Activated CD4-positive, CD25-positive, alpha-beta regulatory T cell treated with anti-CD3 and anti-CD28 coated beads, Interleukin-2, amount 50 U/mL, for 16 hours (primary cell): ENCODE data around the gene FRMPD4.

Experiments
- DNase-seq: peaks from one replicate; pipeline ENCODE4 v3.0.0-alpha.2; 2020; ENCODE audit warnings: low read depth, low spot score

The FRMPD4 gene

DNA sequence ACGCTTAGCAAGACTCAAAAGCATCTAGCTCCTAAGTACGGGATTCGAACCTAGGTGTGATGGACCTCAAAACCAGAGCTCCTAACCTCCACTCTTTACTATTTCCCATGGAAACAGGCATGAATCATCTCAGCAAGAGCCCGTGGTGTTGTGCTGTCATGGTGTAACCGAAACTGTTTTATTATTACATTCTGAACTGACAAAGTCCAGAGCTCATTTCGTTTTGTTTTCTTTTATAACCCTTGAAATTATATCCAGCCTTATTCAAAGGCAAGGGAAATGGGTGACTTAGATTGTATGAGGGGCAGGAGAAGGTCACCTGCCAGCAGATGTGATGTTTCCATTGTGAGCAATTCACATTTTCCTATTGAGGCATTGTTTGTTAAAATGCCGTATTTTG, 301.1 kb downstream of the FRMPD4 start:
- DNase-seq, result no peak

DNA sequence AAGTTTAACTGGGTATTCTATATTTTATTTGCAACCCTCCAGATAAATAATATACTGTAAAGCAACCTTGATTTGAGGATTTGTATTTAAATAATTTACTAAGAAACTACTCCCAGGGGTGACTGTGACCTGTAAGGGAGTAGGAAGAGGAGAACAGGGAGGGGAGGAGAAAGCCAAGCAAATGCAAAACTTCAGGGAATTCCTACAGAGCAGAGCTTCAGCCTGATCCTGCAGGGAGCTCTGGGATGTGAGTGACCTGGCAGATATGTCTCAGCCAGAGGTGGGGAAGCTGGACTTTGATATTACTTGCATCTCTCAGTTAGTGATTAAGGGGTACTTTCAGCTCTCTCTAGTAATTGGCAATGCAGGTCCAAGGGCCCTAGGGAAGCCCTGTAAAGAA, 302.0 kb downstream of the FRMPD4 start:
- DNase-seq, result no peak

DNA sequence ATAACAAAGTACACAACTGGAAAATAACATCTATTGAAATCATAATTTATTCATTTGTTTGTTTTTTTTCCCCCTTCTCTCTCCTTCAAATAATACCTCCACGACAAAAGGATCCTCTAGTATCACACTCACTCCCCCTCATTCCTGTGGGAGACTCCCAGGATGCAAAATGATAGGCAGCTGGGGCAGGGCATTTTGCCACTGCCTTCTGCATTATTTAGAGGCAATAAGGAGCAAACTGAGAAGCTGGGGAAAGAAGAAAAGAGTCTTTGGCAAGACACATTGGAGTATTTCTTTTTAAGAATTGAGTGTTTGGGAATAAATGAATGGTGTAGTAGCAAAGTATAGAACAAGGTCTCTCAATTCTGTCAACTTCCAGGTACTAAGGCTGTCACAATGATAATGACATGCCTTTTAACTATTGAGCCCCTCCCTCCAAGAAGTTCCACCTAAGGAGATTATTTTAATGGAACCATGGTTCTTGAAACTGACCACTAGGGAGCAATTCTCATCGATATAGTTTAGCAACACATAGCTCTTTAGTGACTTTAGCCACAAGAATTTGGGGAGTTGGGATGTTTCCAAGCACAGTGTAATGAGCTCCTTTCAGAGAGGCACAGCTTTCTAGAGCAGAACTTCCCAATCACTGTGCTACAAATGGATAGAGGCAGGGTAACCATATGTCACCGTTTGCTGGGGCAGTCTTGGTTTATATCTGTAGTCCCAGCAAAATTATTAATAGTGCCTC, 303.3 kb downstream of the FRMPD4 start:
- DNase-seq, result no peak

DNA sequence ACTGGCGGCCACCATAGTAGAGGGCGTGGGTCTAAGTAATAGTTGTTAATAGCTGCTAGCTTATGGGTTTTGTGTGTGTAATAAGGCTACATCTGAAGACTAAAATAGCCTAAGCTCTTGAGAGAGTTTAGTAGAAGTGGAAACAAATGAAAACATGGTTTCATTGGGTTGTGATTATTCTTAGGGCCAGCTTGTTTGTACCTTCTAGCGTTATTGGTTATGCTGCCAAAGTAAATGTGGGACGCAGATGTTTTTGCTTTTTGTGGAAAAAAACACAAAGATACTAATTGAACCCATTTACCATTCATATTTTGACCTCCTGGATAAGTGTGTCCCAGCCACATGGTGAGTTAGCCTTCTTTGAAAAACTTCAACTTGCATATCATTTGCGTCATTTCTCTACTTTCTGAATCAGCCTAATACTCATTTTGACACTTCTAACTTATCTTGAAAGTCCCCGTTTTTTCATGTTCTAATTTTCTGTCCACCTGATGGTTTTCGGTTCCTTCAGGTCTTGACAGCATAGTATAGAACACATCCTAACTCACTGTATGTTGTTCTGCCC, 305.3 kb downstream of the FRMPD4 start:
- DNase-seq, result no peak

DNA sequence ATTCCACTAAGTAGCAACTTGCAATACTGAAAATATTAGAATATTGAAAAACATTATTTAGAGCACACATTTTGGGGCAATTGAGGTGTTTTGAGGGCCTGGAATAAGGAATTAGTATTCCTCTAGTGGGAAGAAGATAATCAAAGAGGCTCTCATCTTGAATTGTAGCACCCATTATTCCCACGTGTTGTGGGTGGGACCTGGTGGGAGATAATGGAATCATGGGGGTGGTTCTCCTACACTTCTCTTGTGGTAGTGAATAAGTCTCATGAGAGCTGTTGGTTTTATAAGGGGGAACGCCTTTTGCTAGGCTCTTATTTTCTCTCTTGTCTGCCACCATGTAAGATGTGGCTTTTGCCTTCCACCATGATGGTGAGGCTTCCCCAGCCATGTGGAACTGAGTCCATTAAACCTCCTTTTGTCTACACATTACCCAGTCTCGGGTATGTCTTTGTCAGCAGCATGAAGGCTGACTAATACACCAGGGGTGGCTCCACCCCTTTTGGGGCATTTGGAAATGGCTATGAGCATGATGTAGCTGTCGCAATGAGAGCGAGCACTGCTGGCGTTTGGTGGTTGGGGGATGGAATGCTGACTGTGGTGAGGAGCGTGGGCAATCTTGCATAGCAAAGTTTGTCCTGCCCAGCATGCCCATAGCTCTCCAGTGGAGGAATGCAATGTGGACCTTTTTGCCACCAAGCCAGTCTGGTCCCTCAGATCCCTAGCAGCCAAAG, 308.2 kb downstream of the FRMPD4 start:
- no peak for DNase-seq

DNA sequence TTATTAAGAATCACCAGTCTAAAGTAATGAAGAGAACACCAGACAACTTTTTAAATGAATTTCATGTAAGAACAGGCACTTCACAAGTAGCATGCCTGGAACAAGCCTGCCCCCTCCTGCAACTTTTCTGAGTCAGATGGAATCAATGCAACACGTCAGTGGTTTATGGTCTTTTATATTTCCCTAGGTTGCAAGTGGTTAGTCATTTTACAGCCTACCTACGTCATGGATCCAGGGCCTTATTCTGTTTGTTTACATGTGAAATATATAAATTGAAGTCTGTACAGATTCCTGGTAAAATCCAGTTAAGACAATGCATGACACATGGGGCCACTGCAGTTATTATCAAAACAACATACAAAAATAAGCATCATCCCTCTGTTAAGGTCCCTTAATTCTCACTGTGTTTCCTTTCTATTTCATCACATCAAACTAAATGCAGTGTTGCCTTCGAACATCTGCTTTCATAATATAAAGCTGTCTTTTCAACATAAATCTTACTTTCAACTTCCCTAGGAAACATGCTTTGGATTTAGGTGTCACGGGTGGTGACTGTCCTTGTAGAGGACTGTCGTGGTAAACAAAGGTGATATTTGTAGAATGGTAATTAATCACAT, 309.3 kb downstream of the FRMPD4 start:
- no peak for DNase-seq

DNA sequence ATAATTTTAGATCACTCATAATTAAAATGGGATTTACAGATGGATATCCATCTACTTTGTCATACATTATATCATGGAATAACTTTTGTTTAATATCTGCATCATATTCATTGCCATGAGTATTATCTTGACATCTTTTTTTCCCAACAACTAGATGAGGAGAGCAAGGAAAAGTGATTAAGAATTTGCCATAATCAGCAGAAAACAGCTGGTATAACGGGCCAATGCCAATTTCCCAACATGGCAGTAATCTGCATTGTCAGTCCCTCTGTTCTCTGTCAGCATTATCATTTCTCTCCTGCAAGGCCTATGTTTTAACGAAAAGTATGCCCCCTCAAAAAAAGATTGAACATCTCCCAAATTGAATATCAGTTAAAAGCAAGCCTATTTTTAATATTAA, 314.0 kb downstream of the FRMPD4 start:
- DNase-seq, result no peak

DNA sequence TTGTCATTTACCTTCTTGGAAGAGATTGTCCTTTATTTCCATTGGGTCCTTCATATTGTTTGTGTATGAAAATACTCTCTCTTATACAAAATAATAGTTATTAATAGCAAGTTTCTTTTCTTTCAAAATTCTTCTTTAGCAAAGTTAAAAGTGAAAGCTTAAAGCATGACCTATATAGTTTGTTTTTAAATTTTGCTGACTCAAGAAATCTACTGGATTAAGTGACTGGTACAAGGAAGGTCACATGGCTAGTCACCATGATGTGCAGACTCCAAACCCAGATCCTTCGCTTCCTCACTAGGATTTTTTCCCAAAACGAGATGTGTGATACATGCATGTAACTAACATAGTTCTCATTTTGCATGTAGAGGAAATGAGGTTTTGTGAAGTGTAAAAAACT, 322.7 kb downstream of the FRMPD4 start:
- no peak for DNase-seq

DNA sequence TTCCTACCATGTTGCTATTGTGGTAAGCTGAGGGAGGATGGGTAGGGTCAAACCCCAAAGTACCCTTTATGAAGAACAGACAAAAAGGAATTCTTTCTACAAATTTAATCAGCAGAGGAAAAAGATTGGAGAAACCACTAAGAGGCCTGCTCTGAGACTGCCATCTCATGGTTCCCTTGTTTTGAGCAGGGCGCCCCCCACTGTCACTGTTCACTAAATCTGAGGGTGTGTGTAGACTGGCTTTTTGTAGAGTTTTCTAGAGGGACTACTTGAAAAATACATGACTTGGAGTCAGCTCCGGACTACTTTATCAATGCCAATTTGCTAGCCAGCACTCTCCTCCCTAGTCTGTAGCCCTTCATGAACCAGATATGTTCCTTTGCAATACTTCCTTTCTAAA, 324.8 kb downstream of the FRMPD4 start:
- DNase-seq, result no peak

DNA sequence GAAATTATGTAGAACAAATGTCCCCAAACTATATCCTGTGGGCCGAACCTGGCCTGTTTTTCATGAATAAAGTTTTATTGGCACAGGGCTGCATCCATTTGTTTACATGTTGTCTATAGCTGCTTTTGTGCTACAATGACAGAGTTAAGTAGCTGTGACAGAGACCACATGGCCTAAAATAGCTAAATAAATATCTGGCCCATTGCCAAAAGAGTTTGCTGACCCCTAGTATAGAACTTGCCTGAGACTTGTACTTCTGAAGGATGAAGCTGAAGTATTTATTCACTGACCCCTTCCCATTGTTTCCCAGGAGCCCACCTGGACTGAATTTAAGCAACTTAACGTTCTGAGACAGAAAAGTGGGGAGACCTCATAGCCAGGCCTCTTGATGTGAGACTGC, 325.6 kb downstream of the FRMPD4 start:
- DNase-seq, result no peak

DNA sequence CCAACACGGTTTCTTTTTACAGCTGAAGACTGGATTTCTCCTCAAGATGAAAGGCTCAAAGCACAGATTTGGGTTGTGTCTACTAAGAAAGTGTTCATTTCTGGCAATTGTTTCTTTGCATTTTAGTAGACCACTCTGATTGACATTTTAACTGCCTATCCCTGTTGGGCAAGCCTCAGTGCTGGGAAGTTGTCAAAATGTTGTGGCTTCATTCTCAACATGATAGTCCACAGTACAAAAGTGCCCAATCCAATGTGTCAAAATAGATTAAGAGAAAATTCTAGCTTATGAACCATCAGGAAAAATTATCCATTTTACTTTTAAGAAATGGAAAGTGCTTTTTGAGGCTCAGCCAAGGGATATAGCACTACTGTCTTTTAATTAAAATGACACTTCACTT, 329.0 kb downstream of the FRMPD4 start:
- DNase-seq, result no peak

DNA sequence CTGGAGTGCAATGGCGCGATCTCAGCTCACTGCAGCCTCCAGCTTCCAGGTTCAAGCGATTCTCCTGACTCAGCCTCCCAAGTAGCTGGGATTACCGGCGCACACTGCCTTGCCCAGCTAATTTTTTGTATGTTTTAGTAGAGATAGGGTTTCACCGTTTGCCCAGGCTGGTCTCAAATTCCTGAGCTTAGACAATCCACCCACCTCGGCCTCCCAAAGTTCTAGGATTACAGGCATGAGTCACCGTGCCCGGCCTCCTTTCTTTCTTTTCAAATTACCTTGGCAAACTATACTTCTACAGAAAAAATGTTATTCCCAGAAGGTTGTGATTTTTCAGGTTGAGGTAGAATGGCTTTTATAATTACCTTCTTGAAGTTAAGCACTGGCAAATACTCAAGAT, 331.0 kb downstream of the FRMPD4 start:
- DNase-seq, result no peak

DNA sequence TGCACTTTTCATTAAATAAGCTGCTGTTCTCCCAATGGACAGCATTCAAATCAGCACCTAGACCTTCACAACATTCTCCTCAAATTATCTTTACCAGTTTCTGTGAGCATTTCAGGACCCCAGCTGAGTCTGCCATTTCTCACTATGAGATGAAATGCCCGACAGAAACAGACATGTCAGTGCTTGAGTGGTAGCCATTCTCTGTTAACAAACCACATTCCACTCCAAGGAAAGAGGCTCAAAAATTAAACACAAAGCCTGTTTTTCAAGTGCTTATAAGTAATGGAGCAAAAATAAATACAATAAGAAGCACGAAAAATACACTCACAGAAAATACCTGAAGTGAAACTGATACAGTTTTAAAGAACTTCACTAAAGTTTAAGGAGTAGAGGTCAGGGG, 332.8 kb downstream of the FRMPD4 start:
- DNase-seq, result no peak

DNA sequence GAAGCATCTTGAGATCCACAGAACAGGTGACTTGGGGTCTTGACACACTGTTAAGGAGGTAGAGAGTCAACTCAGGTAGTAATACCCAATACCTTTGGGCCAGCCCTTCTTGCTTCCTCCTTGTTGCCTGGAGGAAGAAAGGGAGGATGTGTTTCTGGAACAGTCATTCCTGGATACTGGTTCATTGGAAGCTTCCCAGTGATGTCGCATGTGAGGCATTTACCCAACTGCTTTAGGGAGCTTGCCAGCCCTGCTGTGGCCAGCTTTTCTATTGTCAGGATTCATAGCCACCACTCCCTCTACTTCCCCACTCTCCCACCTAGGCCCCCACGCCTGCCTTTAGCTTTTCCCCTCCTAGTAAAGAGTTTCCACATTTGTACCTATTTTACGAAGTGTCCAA, 342.7 kb downstream of the FRMPD4 start:
- DNase-seq, result no peak

DNA sequence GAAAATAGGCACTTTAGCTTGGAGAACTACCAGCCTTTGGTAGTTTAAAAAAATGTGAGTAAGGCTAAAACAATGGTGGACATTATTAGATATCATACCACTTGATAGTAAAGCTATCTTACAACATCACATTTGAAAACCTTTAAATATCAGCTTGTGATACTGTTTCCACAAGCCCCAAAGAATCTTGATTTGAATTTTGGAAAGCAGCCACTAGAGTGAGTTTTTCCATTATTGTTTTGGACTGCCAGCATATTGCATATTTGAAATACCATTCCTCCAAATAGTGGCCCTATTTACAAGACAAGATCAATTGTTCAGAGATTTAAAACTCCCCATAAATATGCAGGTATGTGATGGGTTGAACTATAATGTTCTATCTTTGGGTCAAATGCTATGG, 349.9 kb downstream of the FRMPD4 start:
- DNase-seq, result no peak

DNA sequence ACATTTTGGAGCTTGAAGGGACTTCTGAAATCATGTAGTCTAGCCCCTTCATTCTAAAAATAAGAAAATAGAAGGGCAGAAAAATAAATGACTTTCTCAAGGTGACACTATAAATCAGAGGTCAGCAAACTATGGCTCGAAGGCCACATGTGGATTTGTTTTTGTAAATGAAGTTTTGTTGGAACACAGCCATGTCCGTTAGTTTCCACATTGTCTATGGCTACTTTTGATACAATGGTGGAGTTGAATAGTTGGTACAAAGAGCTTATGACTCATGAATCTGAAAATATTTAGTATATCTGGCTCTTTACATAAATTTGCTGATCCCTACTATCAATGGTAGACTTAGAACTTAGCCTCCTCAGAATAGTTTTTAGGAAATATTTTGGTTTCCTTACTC, 350.5 kb downstream of the FRMPD4 start:
- no peak for DNase-seq

DNA sequence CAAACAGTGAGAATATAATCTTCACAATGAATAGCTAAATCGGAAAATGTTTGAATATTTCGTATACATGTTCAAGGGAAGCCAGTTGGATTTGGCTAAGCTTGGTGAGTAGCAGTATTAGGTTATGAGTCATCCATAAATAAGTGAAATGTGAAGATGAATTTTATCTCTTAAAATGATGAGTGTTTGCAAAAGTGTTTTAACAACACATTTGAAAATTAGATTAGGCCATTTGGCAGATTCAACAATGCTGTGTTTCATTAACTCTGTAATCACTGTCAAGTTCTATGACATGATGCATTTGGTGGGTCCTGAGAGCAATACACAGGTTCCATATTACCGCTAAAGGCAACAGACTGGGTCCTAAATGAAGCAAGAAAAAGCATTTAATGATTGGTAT, 351.1 kb downstream of the FRMPD4 start:
- DNase-seq, result no peak

DNA sequence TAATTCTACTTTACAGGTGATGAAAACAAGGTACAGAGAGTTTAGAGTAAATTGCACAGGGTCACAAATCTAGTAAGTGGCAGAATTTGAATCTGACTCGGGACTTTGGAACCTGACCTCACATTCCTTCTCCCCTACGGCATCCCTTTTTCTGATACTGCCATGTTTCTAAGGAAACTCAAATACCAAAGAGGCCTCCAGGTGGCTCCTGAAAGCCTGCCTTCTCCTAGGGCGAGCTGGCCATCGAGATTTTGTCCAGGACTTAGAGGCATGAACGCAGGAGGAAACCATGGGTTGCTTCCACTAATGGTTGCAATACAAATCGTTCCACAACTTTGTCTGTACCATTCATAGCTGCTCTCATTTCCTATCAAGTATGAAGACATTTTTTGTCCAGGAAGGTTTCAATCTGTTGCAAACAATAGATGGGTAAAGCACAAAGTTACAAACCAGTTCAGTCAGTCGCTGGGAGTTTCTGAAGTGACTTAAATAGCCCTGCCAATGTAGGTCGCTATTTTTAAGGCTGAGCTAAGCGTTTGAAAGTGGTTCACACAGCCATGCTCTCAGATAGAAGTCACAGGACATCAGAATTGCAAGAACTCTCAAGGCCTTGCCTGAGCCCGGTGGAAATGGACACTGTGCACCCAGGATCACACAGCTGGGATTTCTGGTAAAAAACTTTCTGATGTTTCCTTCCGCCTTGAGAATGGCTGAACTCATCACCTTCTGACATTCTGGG, 356.3 kb downstream of the FRMPD4 start:
- no peak for DNase-seq

DNA sequence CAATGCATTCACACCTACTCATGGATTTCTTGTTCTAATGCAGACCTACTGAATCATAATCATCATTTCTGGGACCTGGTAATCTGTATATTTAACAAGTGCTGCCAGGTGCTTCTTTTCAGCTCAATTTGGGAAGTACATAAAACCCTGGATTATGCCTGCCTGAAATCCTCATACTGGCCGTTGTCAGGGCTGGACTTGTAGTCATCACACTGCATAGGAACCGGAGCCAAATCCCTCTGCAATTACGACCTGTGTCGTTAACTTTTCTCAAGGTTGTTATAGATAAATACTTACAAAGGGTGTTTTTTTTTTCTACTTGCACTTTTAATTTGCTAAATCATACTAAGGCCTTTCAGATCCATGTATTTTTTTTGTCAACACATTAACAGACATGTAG, 358.1 kb downstream of the FRMPD4 start:
- no peak for DNase-seq

DNA sequence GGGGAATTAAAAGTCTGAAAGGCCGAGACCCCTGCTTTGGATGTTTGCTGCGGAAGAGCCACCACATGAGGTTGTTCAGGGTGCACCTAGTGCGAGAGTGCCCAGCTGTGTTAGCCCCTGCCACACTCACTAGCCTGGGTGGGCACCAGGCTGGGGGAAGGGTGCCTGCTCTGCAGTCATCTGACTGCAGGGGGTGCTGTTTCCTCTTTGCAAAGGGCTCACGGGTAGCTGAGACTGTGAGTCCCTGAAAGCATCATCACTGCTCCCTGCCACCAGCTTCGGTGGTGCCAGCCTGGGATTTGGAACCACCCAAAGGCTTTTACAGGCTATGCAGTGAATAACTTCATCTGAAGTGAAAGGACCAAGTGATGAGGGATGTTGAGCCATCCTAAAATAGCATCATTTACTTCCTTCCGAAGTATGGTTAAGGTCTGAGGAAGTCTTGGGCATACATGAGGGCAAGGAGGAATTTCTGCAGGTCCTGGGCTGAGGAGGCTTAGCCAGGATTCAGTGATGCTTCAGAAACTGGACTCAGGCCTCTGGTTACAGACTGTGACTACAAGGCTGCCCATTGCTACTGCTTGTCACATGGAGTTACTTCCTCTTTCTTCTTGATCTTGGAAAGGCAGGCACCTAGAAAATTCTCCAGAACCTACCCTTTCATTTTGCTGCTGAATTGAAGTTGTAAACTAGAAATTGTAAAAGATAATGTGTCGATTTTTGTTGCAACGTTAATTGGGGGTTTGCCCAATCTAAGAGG, 359.7 kb downstream of the FRMPD4 start:
- DNase-seq, result no peak

DNA sequence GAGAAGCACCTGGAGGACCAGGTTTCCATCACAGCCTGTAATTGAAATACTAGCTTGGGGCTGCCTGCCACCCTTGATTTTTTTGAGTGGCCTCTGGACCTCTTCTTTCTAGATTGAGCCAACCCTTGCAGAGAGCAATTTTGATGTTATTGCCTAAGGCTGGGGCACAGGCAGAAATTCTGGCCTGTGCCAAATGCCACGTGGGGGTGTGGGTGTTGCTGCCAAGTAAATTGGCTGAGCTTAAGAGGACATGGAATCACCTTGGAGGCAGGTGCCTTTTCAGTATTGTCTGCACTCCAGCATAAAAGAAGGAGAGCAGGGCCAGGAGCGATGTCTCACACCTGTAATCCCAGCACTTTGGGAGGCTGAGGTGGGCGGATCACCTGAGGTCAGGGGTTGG, 366.9 kb downstream of the FRMPD4 start:
- no peak for DNase-seq
